ENCODE results near the gene NAALADL2.

Gene NAALADL2

DNA sequence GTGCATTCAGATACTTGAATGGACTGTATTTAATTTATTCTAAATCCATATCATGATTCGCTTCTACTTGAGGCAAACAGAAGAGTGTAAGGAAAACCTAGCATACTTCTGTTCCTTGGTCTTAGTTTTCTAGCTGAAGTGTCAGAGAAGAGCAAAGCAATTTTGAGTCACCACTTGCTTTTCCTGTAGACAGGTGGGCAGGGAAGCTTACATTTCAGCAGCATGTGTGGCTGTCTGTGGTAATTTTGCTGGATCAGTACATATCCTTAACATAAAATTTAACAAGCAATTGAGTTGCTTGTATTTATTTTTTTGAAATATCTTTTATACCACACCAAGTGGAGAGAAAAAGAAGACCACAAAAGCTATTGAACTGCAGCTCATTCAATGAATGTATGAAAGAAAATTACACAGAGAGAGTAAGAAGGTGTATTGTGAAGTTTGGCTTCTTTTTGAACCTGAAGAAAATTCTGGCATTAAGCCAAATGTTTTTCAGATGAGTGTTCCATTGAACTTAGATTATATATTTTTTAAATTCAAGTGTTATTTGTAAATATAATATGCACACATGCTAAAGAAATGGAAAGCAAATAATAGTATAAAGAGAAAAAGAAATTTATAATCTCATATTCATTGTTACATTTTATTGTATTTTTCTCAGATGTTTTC is 747.6 kb downstream of the NAALADL2 start:
- TF ChIP-seq NFIC (IDR thresholded peaks at IDR 0.05) (peak; percentile 65; the same call in 1 of the 2 replicates), TCF12 (IDR thresholded peaks at IDR 0.05; ENCODE audit: low read depth) (no peak)

DNA sequence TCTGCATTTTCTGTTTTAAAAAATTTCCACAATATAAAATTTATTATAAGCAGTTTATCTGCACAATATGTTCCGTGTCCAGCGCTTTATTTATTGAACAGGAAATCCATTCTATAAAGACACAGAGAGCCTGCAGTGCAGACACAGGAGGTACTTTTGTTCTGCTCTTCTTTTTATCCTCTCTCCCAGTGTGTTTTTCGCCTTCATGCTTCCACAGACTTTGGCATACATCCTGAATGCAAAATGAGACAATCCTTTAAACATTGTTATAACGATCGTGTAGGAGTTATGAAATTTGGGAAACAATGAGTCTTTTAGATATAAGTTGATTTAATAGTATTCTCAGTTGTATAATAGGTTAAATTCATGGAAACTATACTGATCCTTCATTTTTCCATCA is 749.2 kb downstream of the NAALADL2 start:
- TF ChIP-seq TCF12 (IDR thresholded peaks at IDR 0.05; ENCODE audit: low read depth) (no peak), YY1 (IDR thresholded peaks at IDR 0.05; ENCODE audit: low read depth) (no peak), TEAD4 (IDR thresholded peaks at IDR 0.05) (no peak), REST (IDR thresholded peaks at IDR 0.05; ENCODE audit: low read depth) (no peak), NFIC (IDR thresholded peaks at IDR 0.05) (no peak), CREB1 (IDR thresholded peaks at IDR 0.05; ENCODE audit: low read depth) (no peak)

DNA sequence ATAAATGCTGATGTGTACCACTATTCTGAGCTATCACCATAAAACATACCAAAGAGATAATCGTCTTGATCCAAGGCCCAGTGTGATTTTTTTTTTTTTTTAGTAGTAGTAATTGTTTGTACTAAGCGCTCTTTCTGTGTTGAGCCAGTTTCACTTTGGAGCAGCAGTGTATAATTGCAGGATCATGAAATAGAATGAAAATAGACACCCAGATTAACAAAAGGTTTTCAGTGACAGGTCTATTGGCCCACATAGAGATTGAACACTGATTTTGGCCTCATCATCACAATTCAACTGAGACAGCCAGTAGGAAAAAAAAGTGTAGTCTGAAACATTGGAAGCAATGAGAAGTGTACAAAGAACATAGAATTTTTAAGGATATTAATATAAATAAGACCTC is 749.8 kb downstream of the NAALADL2 start:
- no peak for TF ChIP-seq CEBPB (IDR thresholded peaks at IDR 0.05)
- TF ChIP-seq EGR1 (IDR thresholded peaks at IDR 0.05), result no peak
- no peak for TF ChIP-seq CREB1 (IDR thresholded peaks at IDR 0.05; ENCODE audit: low read depth)
- no peak for TF ChIP-seq USF1 (IDR thresholded peaks at IDR 0.05)
- no peak for TF ChIP-seq TCF12 (IDR thresholded peaks at IDR 0.05; ENCODE audit: low read depth)
- TF ChIP-seq FOXM1 (IDR thresholded peaks at IDR 0.05; ENCODE audit: borderline replicate concordance, low read depth), result no peak

DNA sequence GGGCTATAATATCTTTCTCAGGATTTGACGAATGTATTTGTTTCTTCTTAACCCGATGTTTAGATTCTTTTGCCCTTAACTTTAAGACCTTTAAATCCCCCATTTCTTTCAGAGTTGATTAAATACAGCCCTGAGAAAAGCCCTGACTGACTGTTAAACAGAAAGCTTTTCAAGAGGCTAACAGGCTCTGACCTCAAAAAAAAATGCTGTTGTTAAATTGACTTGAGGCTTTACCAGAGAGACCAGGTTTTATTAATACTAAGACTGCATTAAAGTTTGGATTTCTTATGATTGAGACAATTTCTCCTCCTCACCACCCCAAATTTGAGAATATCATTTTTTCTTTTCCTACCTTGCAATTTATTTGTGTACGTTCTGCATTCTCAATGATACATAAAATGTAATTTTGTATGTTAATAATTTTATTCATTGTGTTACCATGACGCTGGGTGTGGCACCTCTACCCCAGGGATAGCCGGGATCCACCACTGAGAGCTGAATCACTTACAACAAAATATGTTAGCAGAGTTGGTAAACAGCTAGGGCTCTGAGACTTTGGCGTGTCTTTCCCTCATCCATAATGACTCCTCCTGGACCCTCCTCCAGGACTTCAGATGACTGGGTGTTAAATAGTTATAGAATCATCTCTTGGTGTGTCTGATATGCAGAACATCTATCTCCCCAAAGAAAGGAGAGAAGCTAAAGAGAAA is 753.5 kb downstream of the NAALADL2 start:
- no peak for TF ChIP-seq CREB1 (IDR thresholded peaks at IDR 0.05; ENCODE audit: low read depth)
- TF ChIP-seq REST (IDR thresholded peaks at IDR 0.05; ENCODE audit: low read depth), result no peak
- TF ChIP-seq YY1 (IDR thresholded peaks at IDR 0.05; ENCODE audit: low read depth), result no peak
- TF ChIP-seq EP300 (IDR thresholded peaks at IDR 0.05; ENCODE audit: borderline replicate concordance), result no peak
- no peak for TF ChIP-seq TEAD4 (IDR thresholded peaks at IDR 0.05)
- no peak for TF ChIP-seq TAF1 (IDR thresholded peaks at IDR 0.05; ENCODE audit: low read depth)
- no peak for TF ChIP-seq USF1 (IDR thresholded peaks at IDR 0.05)
- no peak for TF ChIP-seq TCF12 (IDR thresholded peaks at IDR 0.05; ENCODE audit: low read depth)

DNA sequence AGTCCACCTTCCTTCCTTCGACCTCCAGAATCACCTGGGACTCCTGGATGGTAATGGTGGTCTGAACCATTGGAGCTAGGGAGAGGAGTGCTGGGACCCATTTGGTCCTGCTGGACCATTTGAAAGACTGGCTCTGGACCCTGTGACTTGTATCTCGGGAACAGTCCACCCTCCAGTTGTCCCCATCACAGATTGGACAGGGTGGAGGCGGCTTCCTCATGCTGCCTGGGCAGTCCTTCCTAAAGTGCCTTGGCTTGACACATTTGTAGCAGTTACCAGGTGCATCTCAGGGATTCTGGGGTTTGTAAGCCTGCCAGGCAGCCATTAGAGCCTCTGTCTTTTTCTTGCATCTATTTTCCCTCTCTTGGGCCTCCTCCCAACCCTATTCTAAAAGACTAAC is 758.1 kb downstream of the NAALADL2 start:
- TF ChIP-seq ZBTB7A (IDR thresholded peaks at IDR 0.05; ENCODE audit: low read depth), result no peak
- no peak for TF ChIP-seq CREB1 (IDR thresholded peaks at IDR 0.05; ENCODE audit: low read depth)
- TF ChIP-seq YY1 (IDR thresholded peaks at IDR 0.05; ENCODE audit: low read depth), result no peak
- no peak for TF ChIP-seq NFIC (IDR thresholded peaks at IDR 0.05)
- no peak for TF ChIP-seq TCF12 (IDR thresholded peaks at IDR 0.05; ENCODE audit: low read depth)
- no peak for TF ChIP-seq CEBPB (IDR thresholded peaks at IDR 0.05)
- TF ChIP-seq EGR1 (IDR thresholded peaks at IDR 0.05), result no peak
- no peak for TF ChIP-seq REST (IDR thresholded peaks at IDR 0.05; ENCODE audit: low read depth)
- TF ChIP-seq RAD21 (IDR thresholded peaks at IDR 0.05; ENCODE audit: low read depth), result no peak
- no peak for TF ChIP-seq FOXM1 (IDR thresholded peaks at IDR 0.05; ENCODE audit: borderline replicate concordance, low read depth)
- no peak for TF ChIP-seq USF1 (IDR thresholded peaks at IDR 0.05)
- no peak for TF ChIP-seq TEAD4 (IDR thresholded peaks at IDR 0.05)
- no peak for TF ChIP-seq MAX (IDR thresholded peaks at IDR 0.05)
- no peak for TF ChIP-seq EP300 (IDR thresholded peaks at IDR 0.05; ENCODE audit: borderline replicate concordance)
- no peak for TF ChIP-seq TAF1 (IDR thresholded peaks at IDR 0.05; ENCODE audit: low read depth)
